Pons (tissue), 1 donor: ENCODE results near the gene INPP5F.
"Not testable (repeated sequence)": the region's sequence is repeated elsewhere in the genome, so short reads cannot be mapped to it uniquely, and the experiment has no call there.

Experiments used
- DNase-seq: peaks from one replicate; pipeline ENCODE4 v3.0.0-alpha.2; 2016; ENCODE audit warnings: low spot score

Gene INPP5F

GRCh38 chr10:119748871-119749270, 23.0 kb downstream of the INPP5F start:
- DNase-seq, result no peak

GRCh38 chr10:119749455-119749854, 23.6 kb downstream of the INPP5F start:
- DNase-seq, result no peak

- DNase-seq, result peak; percentile 98
These were observed 24.8 kb downstream of the INPP5F start for GRCh38 chr10:119750391-119751230.

- no peak for DNase-seq
These were observed 27.5 kb downstream of the INPP5F start for GRCh38 chr10:119753309-119753708.

- DNase-seq, result no peak
These were observed 28.2 kb downstream of the INPP5F start for GRCh38 chr10:119754085-119754484.

GRCh38 chr10:119754936-119755335, 29.1 kb downstream of the INPP5F start:
- no peak for DNase-seq

GRCh38 chr10:119755446-119755845, 29.6 kb downstream of the INPP5F start:
- no peak for DNase-seq

GRCh38 chr10:119758448-119759195, 32.8 kb downstream of the INPP5F start:
- no peak for DNase-seq

GRCh38 chr10:119759832-119760231, 34.0 kb downstream of the INPP5F start:
- DNase-seq, result no peak

- no peak for DNase-seq
These were observed 35.3 kb downstream of the INPP5F start for GRCh38 chr10:119761106-119761505.

- no peak for DNase-seq
These were observed 36.2 kb downstream of the INPP5F start for GRCh38 chr10:119762035-119762434.

GRCh38 chr10:119762805-119763798, 37.3 kb downstream of the INPP5F start:
- no peak for DNase-seq

GRCh38 chr10:119768455-119769094, 42.7 kb downstream of the INPP5F start:
- no peak for DNase-seq

- DNase-seq, result no peak
These were observed 44.0 kb downstream of the INPP5F start for GRCh38 chr10:119769886-119770285.

- no peak for DNase-seq
These were observed 45.1 kb downstream of the INPP5F start for GRCh38 chr10:119770928-119771327.

GRCh38 chr10:119772334-119772733, 46.5 kb downstream of the INPP5F start:
- no peak for DNase-seq

- not testable (repeated sequence) for DNase-seq
These were observed 47.2 kb downstream of the INPP5F start for GRCh38 chr10:119773041-119773440.

GRCh38 chr10:119775529-119775928, 49.7 kb downstream of the INPP5F start:
- DNase-seq, result no peak

GRCh38 chr10:119776536-119776935, 50.7 kb downstream of the INPP5F start:
- no peak for DNase-seq

GRCh38 chr10:119777686-119778085, 51.8 kb downstream of the INPP5F start:
- no peak for DNase-seq

GRCh38 chr10:119778776-119779445, 53.1 kb downstream of the INPP5F start:
- DNase-seq, result no peak
